Erythroblast (primary cell): ENCODE results near the gene THRB.

Experiments used
- GATA1 ChIP-seq: IDR thresholded peaks from 2 replicates; pipeline ENCODE4 v1.6.1; 2011; ENCODE audit warnings: low read depth, mild to moderate bottlenecking, control low read depth, low read length, moderate library complexity
- POLR2A ChIP-seq: IDR thresholded peaks from 2 replicates; pipeline ENCODE4 v1.6.1; 2011; ENCODE audit warnings: mild to moderate bottlenecking, low read length

DNA sequence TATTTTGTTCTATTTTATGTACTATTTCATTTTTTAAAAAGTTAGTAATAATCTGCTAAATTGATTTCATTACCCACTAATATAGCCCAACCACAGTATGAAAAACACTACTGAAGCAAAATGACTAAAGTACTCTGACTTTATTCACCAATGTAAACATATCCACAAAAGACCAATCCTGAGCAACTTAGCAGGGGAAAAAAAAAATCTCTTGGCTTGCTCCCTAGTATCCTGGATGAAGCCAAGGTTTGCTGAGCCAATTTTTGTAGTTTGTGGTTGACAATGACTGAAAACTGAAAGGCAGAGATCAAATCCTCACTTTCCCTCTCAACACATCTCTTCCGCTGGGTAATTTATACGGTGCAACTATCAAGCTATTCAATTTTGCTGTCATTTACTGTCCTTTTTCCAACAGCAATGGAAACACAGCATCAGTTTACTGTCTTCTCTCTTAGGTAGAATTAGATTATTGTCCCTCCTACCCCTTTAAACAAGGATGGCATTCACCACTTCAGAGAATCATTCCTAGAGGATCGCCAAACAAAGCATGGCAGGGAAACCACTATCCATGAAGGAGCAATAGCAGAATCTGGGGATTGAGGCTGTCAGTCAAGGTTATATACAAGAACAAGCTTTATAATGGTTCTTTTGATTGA is 149.7 kb downstream of the THRB start:
- no peak for TF ChIP-seq POLR2A
- no peak for TF ChIP-seq GATA1
